Activated T-cell treated with anti-CD3 and anti-CD28 coated beads for 24 hours (primary cell): ENCODE measurements around the gene PDGFD.

Source experiments
- DNase-seq: peaks from one replicate; pipeline ENCODE4 v3.0.0-alpha.2; 2020; ENCODE audit warnings: low read depth

The PDGFD gene

DNA sequence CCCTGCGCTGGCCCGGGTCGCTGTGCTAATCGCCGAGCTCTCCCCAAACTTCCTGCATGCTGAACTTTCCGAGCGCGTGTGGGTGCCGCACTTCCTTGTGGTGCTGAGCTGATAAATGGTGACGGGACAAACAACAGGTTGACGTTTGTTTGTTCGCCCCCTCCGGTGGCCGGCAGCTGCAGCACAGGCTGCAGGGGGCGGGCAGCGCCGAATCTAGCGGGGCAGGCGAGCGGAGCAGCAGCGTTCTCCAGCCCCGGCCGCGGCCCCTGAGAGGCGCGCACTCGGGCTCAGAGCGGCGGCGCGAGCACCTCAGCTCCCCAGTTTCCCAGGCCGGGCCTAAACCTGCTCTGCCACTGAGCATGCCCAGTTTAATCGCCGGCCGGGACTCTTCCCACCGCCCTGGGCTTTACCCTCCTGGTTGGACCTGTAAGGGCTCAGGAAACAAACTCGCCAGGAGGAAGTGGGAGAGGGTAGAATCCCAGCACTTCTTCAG lies at the start of gene PDGFD:
Gene PDGFD, minus strand, starts transcription at position 120 of the 493 bp plus-strand sequence.
- DNase-seq: no peak

GRCh38 chr11:104206936-104207335 lies 43.0 kb upstream of the PDGFD start:
- no peak for DNase-seq

DNA sequence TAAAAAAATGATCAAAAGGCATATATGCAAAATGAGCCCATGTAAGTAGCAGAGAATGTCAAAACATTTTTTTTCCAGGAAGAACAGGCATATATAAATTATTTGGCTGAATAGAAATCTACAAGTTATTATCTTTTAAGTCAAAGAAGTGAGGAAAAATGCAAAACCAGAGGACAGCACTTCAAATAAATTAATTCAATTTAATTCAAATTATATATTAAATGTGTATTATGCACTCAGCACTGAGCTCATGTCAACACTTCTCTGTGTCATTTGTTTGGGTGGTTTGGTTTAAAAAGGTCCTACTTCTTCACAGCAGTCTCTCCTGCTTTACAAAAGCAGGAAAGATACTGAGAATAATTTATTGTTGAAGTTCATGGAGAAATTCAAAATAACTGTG lies 41.9 kb upstream of the PDGFD start:
- DNase-seq: no peak

- no peak for DNase-seq
Measured at GRCh38 chr11:104200688-104201087, 36.7 kb upstream of the PDGFD start.

DNA sequence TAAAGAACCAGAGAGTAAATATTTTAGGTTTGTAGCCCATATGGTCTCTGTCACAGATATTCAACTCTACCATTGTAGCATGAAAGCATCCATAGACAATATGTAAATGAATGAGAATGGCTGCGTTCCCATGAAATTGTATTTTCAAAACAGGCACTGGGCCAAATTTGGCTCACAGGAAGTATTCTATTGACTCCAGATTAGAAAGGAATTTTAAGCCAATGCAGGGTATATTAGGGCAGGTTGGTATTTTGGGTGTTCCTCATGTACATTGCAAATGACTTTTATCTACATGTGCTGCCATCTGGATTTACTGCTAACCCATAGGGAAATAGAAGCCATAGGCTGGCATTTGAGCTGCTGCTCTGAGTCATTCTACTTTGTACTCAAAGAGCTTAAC lies 35.1 kb upstream of the PDGFD start:
- DNase-seq: no peak

- no peak for DNase-seq
Measured at GRCh38 chr11:104198576-104198975, 34.6 kb upstream of the PDGFD start.

- no peak for DNase-seq
Measured at GRCh38 chr11:104191124-104191523, 27.2 kb upstream of the PDGFD start.

GRCh38 chr11:104183593-104183992 lies 19.6 kb upstream of the PDGFD start:
- DNase-seq: no peak

GRCh38 chr11:104175769-104176168 lies 11.8 kb upstream of the PDGFD start:
- no peak for DNase-seq

DNA sequence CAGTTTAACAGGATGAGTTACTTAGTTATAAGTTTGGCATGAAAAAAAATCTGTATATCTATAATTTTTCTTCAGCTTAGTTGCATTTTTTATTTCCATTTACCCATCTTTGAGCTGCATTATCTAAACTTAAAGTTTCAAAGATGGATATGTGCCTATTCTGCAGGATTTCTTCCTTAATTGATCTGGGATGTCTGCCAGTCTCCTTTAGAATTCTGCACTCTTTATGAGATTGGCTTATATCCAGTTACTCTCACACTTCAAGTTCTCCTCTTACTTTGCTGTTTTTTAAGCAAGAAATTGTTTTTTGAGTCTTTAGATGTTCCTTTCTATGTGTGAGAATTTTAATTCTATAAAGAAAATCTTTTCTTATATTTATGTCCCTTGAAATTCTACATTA lies 5.1 kb upstream of the PDGFD start:
- DNase-seq: no peak

DNA sequence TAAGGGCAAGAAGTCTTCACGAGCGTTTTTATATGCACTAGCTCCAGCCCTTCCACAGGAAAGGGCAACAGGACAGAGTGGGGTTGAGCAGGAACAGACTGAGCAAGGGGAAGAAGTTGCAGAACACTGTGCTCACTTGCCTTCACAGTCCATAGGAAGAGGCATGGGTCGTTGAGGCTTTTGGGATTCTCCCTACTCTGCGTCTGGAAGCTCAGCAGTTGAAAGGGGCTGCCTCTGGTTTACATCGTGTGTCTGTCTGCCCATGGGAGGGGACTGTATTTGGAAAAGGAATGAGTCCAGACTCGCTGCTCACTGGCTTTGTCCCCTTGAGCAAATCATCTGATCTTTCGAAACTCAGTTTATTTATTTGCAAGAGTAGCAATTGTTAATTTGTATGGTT lies 1.1 kb upstream of the PDGFD start:
- no peak for DNase-seq

- DNase-seq: no peak
Measured at GRCh38 chr11:104163100-104164027, 583 bp downstream of the PDGFD start.

DNA sequence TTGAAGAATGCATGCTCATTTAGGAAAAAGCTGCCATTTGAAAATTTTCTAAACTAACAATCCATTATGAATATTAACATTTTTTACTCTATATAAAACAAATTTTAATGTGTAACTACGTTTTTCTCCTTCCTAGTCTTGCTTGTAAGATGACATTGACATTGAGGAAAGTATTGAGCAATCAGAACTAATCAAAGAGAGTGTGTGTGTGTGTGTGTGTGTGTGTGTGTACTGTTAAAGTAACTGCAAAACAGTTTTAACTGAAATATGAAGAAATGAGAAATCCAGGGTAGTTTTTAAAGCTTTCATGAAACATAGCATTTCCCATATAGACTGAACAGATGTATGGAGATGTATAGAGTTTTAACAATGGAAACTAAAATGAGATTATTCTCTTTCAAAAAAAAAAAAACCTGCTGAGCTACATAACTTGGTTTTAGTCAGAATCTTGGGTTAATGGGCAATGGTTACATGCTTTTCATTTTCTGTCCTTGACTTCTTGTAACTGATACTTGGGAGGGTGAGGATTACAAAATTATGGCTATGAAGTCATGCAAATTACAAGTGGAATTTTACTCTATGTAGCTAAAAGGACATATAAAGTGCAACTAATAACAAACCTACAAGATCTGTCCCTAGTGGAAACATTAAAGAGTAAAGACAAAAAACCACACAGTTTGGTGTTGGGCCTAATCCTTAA lies 2.0 kb downstream of the PDGFD start:
- no peak for DNase-seq

GRCh38 chr11:104159356-104159755 lies 4.6 kb downstream of the PDGFD start:
- no peak for DNase-seq

DNA sequence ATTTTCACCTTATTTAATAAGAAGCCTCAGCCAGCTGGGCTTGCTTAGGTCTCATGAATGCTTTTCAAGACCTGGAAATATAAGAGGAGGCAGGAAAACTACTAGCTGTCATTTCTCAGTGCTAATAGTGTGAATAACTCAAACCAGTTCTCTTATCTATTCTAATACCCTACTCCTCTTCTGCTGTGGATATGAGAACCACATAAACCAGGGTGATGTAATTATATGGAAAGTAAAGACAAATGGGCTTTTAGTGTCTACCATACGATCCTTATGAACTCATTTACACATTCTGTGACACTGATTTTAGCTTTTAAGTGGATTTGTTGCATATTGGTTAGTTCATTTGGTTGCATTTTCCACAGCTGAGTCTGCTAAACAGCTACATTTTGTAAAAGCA lies 8.6 kb downstream of the PDGFD start:
- no peak for DNase-seq

- DNase-seq: no peak
Measured at GRCh38 chr11:104154296-104154695, 9.7 kb downstream of the PDGFD start.

DNA sequence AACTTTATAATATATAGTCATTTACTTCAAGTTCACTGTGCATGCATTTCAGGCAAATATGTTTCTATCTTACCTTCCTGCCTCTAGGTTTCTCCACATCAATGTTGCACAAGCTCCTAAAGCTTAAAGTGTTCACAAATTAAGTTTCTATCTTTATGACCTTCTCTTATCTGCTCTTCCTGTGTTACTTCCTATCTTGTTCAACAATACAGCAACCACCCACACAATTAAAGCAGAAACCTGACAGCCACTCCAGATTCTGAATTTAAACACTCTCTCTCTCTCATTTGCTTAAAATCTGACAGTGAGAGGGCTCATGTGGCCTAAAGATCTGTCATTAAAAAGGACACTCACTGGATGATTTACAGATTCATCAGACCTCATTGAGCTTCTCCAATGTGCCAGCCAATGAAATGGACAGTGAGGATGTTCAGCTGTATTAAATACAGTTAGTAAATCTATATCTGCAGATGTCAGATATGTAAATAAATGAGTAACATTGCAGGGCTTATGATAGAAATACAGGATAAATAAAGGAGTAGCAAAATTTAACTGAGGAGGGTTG lies 10.9 kb downstream of the PDGFD start:
- DNase-seq: no peak

- DNase-seq: no peak
Measured at GRCh38 chr11:104151404-104152204, 12.3 kb downstream of the PDGFD start.

DNA sequence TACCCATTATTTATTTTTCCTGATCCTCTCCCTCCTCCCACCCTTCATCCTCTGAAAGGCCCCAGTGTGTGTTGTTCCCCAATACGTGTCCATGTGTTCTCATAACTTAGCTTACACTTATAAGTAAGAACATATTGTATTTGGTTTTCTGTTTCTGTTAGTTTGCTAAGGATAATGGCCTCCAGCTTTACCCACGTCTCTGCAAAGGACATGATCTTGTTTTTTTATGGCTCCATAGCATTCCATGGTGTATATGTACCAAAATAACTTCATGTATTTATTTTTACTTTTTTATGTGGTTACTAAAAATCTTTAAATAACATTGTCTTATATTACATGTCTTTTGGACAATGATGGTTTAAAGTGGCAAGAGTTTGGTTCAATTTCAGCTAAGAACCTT lies 15.2 kb downstream of the PDGFD start:
- DNase-seq: no peak

GRCh38 chr11:104148074-104148473 lies 15.9 kb downstream of the PDGFD start:
- DNase-seq: no peak

DNA sequence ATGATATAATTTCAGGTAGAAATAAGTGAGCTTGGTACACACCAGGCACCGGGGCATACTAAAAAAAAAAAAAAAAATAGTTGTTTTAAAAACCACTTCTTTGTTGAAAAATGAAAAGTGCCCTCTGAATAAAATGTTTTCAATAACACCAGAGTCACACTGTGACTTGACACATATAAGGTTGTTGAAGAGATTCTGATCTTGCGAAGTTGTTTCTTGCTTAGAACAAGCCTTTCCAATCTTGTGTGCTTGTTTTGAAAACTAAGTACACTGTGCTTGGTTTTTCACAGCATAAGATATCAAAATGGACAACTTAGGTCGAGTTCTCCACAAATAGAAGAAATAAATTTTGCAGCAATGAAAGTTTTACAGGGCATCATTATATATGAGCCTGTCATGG lies 17.0 kb downstream of the PDGFD start:
- no peak for DNase-seq

DNA sequence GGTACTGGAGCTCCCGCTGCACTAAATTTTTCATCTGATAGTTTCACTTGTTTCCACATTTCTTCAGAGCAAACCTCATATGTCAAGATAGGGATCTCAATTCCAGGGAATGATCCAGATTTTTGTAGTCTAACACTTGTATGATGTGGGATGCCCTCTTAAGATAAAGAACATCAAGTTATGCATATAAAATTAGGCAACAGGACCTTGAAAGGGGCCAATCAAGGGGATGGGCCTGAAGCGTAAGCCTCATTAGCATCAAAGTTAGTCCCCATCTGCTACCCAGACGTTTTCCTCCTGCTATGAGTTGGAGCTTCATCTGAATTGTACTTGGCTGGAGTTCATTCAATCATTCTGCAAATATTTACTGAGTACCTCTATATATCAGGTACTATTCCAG lies 17.5 kb downstream of the PDGFD start:
- DNase-seq: no peak
